T follicular helper cell (primary cell): Measurements from ENCODE around the gene EOMES.

Experiments used
- DNase-seq: peaks from one replicate; pipeline ENCODE4 v3.0.0-alpha.2; 2020; ENCODE audit warnings: low read depth

EOMES gene

GRCh38 chr3:27720899-27721716 is 1.0 kb downstream of the EOMES start:
- no peak for DNase-seq

GRCh38 chr3:27719314-27720003 is 2.7 kb downstream of the EOMES start:
- no peak for DNase-seq

- DNase-seq, result no peak
These were observed 3.7 kb downstream of the EOMES start for GRCh38 chr3:27718459-27718858.

GRCh38 chr3:27717200-27717852 is 4.8 kb downstream of the EOMES start:
- no peak for DNase-seq

GRCh38 chr3:27716309-27716708 is 5.8 kb downstream of the EOMES start:
- DNase-seq, result no peak

- no peak for DNase-seq
These were observed 6.3 kb downstream of the EOMES start for GRCh38 chr3:27715863-27716262.

GRCh38 chr3:27715454-27715806 is 6.7 kb downstream of the EOMES start:
- no peak for DNase-seq

GRCh38 chr3:27714692-27715453 is 7.2 kb downstream of the EOMES start:
- no peak for DNase-seq

GRCh38 chr3:27714146-27714526 is 8.0 kb downstream of the EOMES start:
- no peak for DNase-seq

- no peak for DNase-seq
These were observed 8.5 kb downstream of the EOMES start for GRCh38 chr3:27713435-27714145.

- no peak for DNase-seq
These were observed 9.1 kb downstream of the EOMES start for GRCh38 chr3:27713078-27713423.

- DNase-seq, result peak; percentile 64
These were observed 9.7 kb downstream of the EOMES start for GRCh38 chr3:27712136-27713077.

GRCh38 chr3:27708250-27708649 is 13.9 kb downstream of the EOMES start:
- no peak for DNase-seq

GRCh38 chr3:27699067-27699466 is 23.1 kb downstream of the EOMES start:
- DNase-seq, result no peak

GRCh38 chr3:27696906-27697305 is 25.2 kb downstream of the EOMES start:
- DNase-seq, result no peak

- no peak for DNase-seq
These were observed 26.5 kb downstream of the EOMES start for GRCh38 chr3:27695636-27696035.

GRCh38 chr3:27688053-27688452 is 34.1 kb downstream of the EOMES start:
- DNase-seq, result no peak

GRCh38 chr3:27686642-27687041 is 35.5 kb downstream of the EOMES start:
- no peak for DNase-seq

- DNase-seq, result no peak
These were observed 36.6 kb downstream of the EOMES start for GRCh38 chr3:27685474-27685873.

GRCh38 chr3:27684302-27684701 is 37.8 kb downstream of the EOMES start:
- DNase-seq, result no peak
